ENCODE data around the gene KCNC4.

The KCNC4 gene

DNA sequence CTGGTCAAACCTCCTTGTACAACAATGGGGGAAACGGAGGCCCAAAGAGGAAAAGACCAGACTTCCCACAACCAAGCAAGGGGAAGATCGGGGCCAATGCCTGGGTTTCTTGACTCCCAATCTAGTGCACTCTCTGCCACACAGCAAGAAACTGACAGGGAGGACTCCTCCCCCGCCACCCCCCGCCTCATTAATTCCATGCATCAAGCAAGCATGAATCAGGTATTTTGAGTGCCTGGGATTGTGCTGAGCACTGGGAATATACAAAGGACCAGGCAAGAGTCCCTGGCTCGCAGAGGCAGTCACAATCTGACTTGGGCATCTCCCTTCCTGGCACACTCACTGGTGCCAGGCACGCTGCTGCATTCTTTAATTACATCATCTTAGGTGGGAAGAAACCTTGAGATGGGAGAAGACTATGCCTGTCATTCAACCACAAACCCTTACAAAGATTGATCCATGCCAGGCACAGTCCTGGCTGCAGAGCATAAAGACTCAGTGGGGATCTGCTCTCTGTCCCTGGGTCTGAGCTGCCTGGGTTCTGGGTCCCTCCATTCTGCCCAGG lies 4.4 kb upstream of the KCNC4 start:
- peaks cover 5 to 7% of the 10 kb centered on the region in 2 donors for H3K4me1 ChIP-seq (ENCODE audit: control insufficient read depth in 2 of 2, insufficient read depth in 1 of 2, low read depth in 1 of 2, low read length in 2 of 2)
- H3K9ac ChIP-seq (ENCODE audit: low read depth, low read length, poor library complexity), result no peak overlapping the region
- no peaks in the 10 kb centered on the region for H3K9me3 ChIP-seq (replicated peaks in 1 of 2; ENCODE audit: control insufficient read depth in 2 of 2, insufficient read depth in 1 of 2, low read depth in 1 of 2, low read length in 2 of 2)
- no peak overlapping the region for H3K4me2 ChIP-seq (ENCODE audit: insufficient read depth, low read length, poor library complexity, severe bottlenecking)
- DNase-seq (ENCODE audit: low spot score), result no peak
- no peak overlapping the region for H2AK5ac ChIP-seq (ENCODE audit: low read depth, low read length)
- no peak overlapping the region for H2BK15ac ChIP-seq (ENCODE audit: low read length)
- no CpG with 5 or more reads among the region's 6 CpGs for WGBS, 2 donors (ENCODE audit: extremely low coverage in 2 of 2, insufficient read length in 2 of 2, insufficient replicate concordance in 1 of 2)
- no peaks in the 10 kb centered on the region for H3K79me1 ChIP-seq (ENCODE audit: low read depth, low read length)
- H3K27ac ChIP-seq (replicated peaks; ENCODE audit: low read length), result no peak overlapping the region
- H2BK120ac ChIP-seq (ENCODE audit: low read depth, low read length), result no peak overlapping the region
- no peak overlapping the region for H3K23ac ChIP-seq (ENCODE audit: low read depth, low read length, poor library complexity)
- no peaks in the 10 kb centered on the region for H3K36me3 ChIP-seq (replicated peaks in 1 of 2; ENCODE audit: control insufficient read depth in 2 of 2, insufficient read depth in 2 of 2, low read length in 2 of 2)
- no peak overlapping the region for H2BK5ac ChIP-seq (ENCODE audit: low read length)
- H3K4ac ChIP-seq (ENCODE audit: low read length), result no peak overlapping the region
- no peak overlapping the region for H3K4me3 ChIP-seq (ENCODE audit: low read length in 2 of 2)
- no peak overlapping the region for H3K14ac ChIP-seq (ENCODE audit: low read length)
- no peak overlapping the region for H2BK12ac ChIP-seq (ENCODE audit: low read length)
- no peak overlapping the region for H2AFZ ChIP-seq (ENCODE audit: low read length)
- H3K18ac ChIP-seq (ENCODE audit: low read length), result no peak overlapping the region
- peaks cover 0 to 34% (median 0%) of the 10 kb centered on the region in 3 experiments for H3K27me3 ChIP-seq (ENCODE audit: control insufficient read depth in 3 of 3, insufficient read depth in 3 of 3, low read depth in 1 of 3, low read length in 3 of 3)
- H4K8ac ChIP-seq (ENCODE audit: low read depth, low read length), result no peak overlapping the region
- no peak overlapping the region for H4K91ac ChIP-seq (ENCODE audit: low read depth, low read length, poor library complexity)

DNA sequence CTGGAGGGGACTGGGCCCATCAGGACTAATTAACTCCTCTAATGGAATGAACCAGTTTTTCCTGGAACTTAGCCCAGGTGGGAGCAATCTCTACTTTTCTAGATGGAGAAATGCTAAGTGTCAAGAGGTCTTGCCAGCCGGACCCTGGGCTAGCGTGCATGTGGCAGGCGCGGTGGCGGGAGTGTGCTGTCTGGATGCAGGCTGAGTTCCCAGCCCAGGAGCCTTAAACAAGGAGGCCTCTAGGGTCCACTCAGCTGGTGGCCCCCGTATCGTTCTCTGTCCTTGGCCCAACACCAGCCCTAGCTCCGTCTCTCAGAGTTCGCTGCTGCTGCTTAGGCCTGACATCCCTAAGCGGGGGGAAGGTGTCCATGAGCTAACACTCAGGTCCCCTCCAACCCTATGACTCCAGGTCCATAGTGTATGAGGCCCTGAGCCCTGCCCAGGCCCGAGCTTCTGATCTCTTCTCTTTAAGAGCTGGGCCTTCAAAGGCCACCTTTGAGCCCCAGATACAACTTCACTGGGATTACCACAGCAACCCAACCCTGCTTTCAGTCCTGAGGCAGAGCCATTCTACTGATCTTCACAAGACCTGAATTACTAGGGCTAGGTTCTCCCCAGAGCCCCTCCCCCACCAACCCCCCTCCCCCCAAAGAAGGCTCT lies 3.7 kb upstream of the KCNC4 start:
- no peak overlapping the region for H3K9ac ChIP-seq (ENCODE audit: low read depth, low read length, poor library complexity)
- H2AK5ac ChIP-seq (ENCODE audit: low read depth, low read length), result peak overlapping the region; percentile 6
- H3K4me2 ChIP-seq (ENCODE audit: insufficient read depth, low read length, poor library complexity, severe bottlenecking), result no peak overlapping the region
- H2AFZ ChIP-seq (ENCODE audit: low read length), result no peak overlapping the region
- H3K79me1 ChIP-seq (ENCODE audit: low read depth, low read length), result no peaks in the 10 kb centered on the region
- no peaks in the 10 kb centered on the region for H3K9me3 ChIP-seq (replicated peaks in 1 of 2; ENCODE audit: control insufficient read depth in 2 of 2, insufficient read depth in 1 of 2, low read depth in 1 of 2, low read length in 2 of 2)
- peaks cover 6 to 40% (median 7%) of the 10 kb centered on the region in 3 experiments for H3K27me3 ChIP-seq (ENCODE audit: control insufficient read depth in 3 of 3, insufficient read depth in 3 of 3, low read depth in 1 of 3, low read length in 3 of 3)
- no peak overlapping the region for H2BK120ac ChIP-seq (ENCODE audit: low read depth, low read length)
- H2BK5ac ChIP-seq (ENCODE audit: low read length), result no peak overlapping the region
- WGBS, 2 donors (ENCODE audit: extremely low coverage in 2 of 2, insufficient read length in 2 of 2, insufficient replicate concordance in 1 of 2), result no CpG with 5 or more reads among the region's 11 CpGs
- no peak overlapping the region for H3K4me3 ChIP-seq (ENCODE audit: low read length in 2 of 2)
- H2BK12ac ChIP-seq (ENCODE audit: low read length), result no peak overlapping the region
- no peak overlapping the region for H3K14ac ChIP-seq (ENCODE audit: low read length)
- no peak overlapping the region for H3K18ac ChIP-seq (ENCODE audit: low read length)
- H2BK15ac ChIP-seq (ENCODE audit: low read length), result no peak overlapping the region
- H4K8ac ChIP-seq (ENCODE audit: low read depth, low read length), result no peak overlapping the region
- DNase-seq (ENCODE audit: low spot score), result no peak
- no peak overlapping the region for H4K91ac ChIP-seq (ENCODE audit: low read depth, low read length, poor library complexity)
- no peak overlapping the region for H3K23ac ChIP-seq (ENCODE audit: low read depth, low read length, poor library complexity)
- peaks cover 7% of the 10 kb centered on the region in 2 donors for H3K4me1 ChIP-seq (ENCODE audit: control insufficient read depth in 2 of 2, insufficient read depth in 1 of 2, low read depth in 1 of 2, low read length in 2 of 2)
- H3K27ac ChIP-seq (replicated peaks; ENCODE audit: low read length), result no peak overlapping the region
- H3K36me3 ChIP-seq (replicated peaks in 1 of 2; ENCODE audit: control insufficient read depth in 2 of 2, insufficient read depth in 2 of 2, low read length in 2 of 2), result no peaks in the 10 kb centered on the region
- no peak overlapping the region for H3K4ac ChIP-seq (ENCODE audit: low read length)

DNA sequence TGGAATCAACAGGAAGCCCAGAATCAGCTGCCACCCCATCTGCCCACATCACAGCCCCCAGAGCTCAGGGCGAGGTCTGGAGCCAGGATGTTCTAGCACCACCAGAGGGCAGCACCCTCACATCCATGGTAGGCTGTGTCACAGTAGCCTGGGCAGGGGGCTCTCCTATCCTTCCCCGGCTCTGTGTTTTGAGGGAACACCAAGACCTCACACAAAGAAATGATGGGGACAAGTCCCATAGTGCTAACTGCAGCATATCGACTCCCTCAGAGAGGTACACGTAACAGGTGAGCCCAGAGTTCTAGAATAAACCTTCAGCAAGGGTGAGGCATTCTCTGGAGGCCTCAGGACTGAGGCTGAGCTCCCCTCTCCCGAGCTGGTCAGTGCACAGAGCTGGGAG lies 2.3 kb upstream of the KCNC4 start:
- Histone ChIP-seq H3K18ac (ENCODE audit: low read length) (peak overlapping the region; percentile 72), H2BK120ac (ENCODE audit: low read depth, low read length) (no peak overlapping the region)

DNA sequence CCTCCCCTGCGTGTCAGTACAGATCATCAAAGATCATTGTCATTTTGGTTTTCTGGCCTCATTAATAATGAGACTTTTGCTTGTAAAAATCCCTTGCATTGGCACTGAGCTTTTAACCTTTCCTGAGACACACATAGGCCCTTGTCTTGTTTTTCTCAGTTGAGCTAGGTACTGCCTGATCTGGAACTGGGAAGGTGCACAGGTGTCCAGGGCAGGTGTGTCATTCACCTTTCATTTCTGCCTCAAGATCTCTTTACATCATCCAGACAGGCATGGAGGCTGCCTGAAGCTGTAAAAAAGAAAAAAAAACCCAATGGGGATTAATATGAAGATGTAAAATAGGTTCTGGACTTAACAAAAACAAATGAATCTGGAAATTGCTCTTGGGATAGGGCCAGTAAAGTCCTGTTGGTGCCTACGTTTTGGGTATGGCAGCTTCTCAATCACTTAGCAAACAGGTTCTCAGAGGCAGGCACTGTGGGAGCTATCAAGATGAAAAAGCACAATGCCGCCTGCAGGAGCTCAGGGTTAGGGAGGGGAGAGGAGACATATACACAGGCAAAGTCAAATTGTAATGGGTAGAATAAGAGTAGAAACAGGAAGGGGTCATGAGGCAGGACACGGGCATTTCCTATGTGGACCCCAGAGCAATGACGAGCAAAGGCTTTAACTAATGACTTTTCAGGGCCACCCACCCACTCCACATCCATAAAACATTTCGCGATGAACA lies 1.0 kb upstream of the KCNC4 start:
- Histone ChIP-seq H3K27me3 (ENCODE audit: control insufficient read depth in 3 of 3, insufficient read depth in 3 of 3, low read depth in 1 of 3, low read length in 3 of 3) (peaks cover 12 to 61% (median 22%) of the 10 kb centered on the region in 3 experiments), H3K18ac (ENCODE audit: low read length) (peak overlapping the region; percentile 97), H2BK5ac (ENCODE audit: low read length) (peak overlapping the region; percentile 44), H2BK15ac (ENCODE audit: low read length) (peak overlapping the region; percentile 79), H3K23ac (ENCODE audit: low read depth, low read length, poor library complexity) (peak overlapping the region; percentile 52), H3K9ac (ENCODE audit: low read depth, low read length, poor library complexity) (peak overlapping the region; percentile 96), H2AK5ac (ENCODE audit: low read depth, low read length) (peak overlapping the region; percentile 51), H2BK12ac (ENCODE audit: low read length) (peak overlapping the region; percentile 77), H3K9me3 (replicated peaks in 1 of 2; ENCODE audit: control insufficient read depth in 2 of 2, insufficient read depth in 1 of 2, low read depth in 1 of 2, low read length in 2 of 2) (no peaks in the 10 kb centered on the region), H3K4me2 (ENCODE audit: insufficient read depth, low read length, poor library complexity, severe bottlenecking) (peak overlapping the region; percentile 94), H3K36me3 (replicated peaks in 1 of 2; ENCODE audit: control insufficient read depth in 2 of 2, insufficient read depth in 2 of 2, low read length in 2 of 2) (no peaks in the 10 kb centered on the region), H3K79me1 (ENCODE audit: low read depth, low read length) (no peaks in the 10 kb centered on the region), H3K14ac (ENCODE audit: low read length) (peak overlapping the region; percentile 72), H3K27ac (replicated peaks; ENCODE audit: low read length) (peak overlapping the region; percentile 82), H3K4ac (ENCODE audit: low read length) (no peak overlapping the region), H4K8ac (ENCODE audit: low read depth, low read length) (peak overlapping the region; percentile 97), H4K91ac (ENCODE audit: low read depth, low read length, poor library complexity) (no peak overlapping the region), H3K4me3 (ENCODE audit: low read length in 2 of 2) (peak overlapping the region; percentile 57 to 86), H2AFZ (ENCODE audit: low read length) (peak overlapping the region; percentile 98), H2BK120ac (ENCODE audit: low read depth, low read length) (no peak overlapping the region), H3K4me1 (ENCODE audit: control insufficient read depth in 2 of 2, insufficient read depth in 1 of 2, low read depth in 1 of 2, low read length in 2 of 2) (peaks cover 9 to 22% of the 10 kb centered on the region in 2 donors)
- WGBS, 2 donors (ENCODE audit: extremely low coverage in 2 of 2, insufficient read length in 2 of 2, insufficient replicate concordance in 1 of 2), result no CpG with 5 or more reads among the region's 7 CpGs
- no peak for DNase-seq (ENCODE audit: low spot score)

More for the DNA sequence above, 2.3 kb upstream of the KCNC4 start:
- Histone ChIP-seq H3K14ac (ENCODE audit: low read length) (no peak overlapping the region), H3K27me3 (ENCODE audit: control insufficient read depth in 3 of 3, insufficient read depth in 3 of 3, low read depth in 1 of 3, low read length in 3 of 3) (peaks cover 12 to 49% (median 21%) of the 10 kb centered on the region in 3 experiments), H2BK15ac (ENCODE audit: low read length) (no peak overlapping the region), H3K4me3 (ENCODE audit: low read length in 2 of 2) (no peak overlapping the region), H3K79me1 (ENCODE audit: low read depth, low read length) (no peaks in the 10 kb centered on the region), H4K8ac (ENCODE audit: low read depth, low read length) (no peak overlapping the region), H2AK5ac (ENCODE audit: low read depth, low read length) (peak overlapping the region; percentile 60), H3K4ac (ENCODE audit: low read length) (no peak overlapping the region), H3K9me3 (replicated peaks in 1 of 2; ENCODE audit: control insufficient read depth in 2 of 2, insufficient read depth in 1 of 2, low read depth in 1 of 2, low read length in 2 of 2) (no peaks in the 10 kb centered on the region), H2BK12ac (ENCODE audit: low read length) (no peak overlapping the region), H3K9ac (ENCODE audit: low read depth, low read length, poor library complexity) (no peak overlapping the region), H4K91ac (ENCODE audit: low read depth, low read length, poor library complexity) (no peak overlapping the region), H2AFZ (ENCODE audit: low read length) (no peak overlapping the region), H3K36me3 (replicated peaks in 1 of 2; ENCODE audit: control insufficient read depth in 2 of 2, insufficient read depth in 2 of 2, low read length in 2 of 2) (no peaks in the 10 kb centered on the region), H3K23ac (ENCODE audit: low read depth, low read length, poor library complexity) (no peak overlapping the region), H3K27ac (replicated peaks; ENCODE audit: low read length) (no peak overlapping the region), H2BK5ac (ENCODE audit: low read length) (no peak overlapping the region), H3K4me2 (ENCODE audit: insufficient read depth, low read length, poor library complexity, severe bottlenecking) (no peak overlapping the region), H3K4me1 (ENCODE audit: control insufficient read depth in 2 of 2, insufficient read depth in 1 of 2, low read depth in 1 of 2, low read length in 2 of 2) (peaks cover 9 to 17% of the 10 kb centered on the region in 2 donors)
- no CpG with 5 or more reads among the region's 5 CpGs for WGBS, 2 donors (ENCODE audit: extremely low coverage in 2 of 2, insufficient read length in 2 of 2, insufficient replicate concordance in 1 of 2)
- peak; percentile 71 for DNase-seq (ENCODE audit: low spot score)

All from neuronal stem cell (in vitro differentiated cells).